Diencephalon (tissue), 1 donor: ENCODE results near the gene OTC. TPM values are rescaled to one million over a fixed set of nuclear protein-coding genes. Genes with fewer than 3 reads are reported as not detected.

Experiments
- small RNA-seq: library from RNA; depleted of rRNA; stranded (forward); fragments of <200 nt; gene quantifications from one replicate; pipeline ENCODE3, GENCODE V24; 2014
- total RNA-seq: library from RNA; depleted of rRNA; stranded (reverse); fragments of >200 nt; gene quantifications from one replicate; pipeline ENCODE4 v1.2.3, GENCODE V29; 2014

Gene OTC
- total RNA-seq, result 0.23 TPM

GRCh38 chrX:38352362-38352761 lies at the start of gene OTC:
Gene OTC, plus strand, starts transcription at chrX:38352604. Its CDS starts 93 bp downstream, at chrX:38352697.

GRCh38 chrX:38327007-38327774 lies 25.2 kb upstream of the OTC start, which contains the start of gene RPGR:
Gene RPGR, minus strand, starts transcription at chrX:38327509. Its CDS starts 142 bp downstream, at chrX:38327367.

Small RNA genes within 50 kb of the gene (small RNA-seq; reads per million reads assigned to genes)
- gene RF00322, result not detected

Other genes with a start within 250 kb of the OTC start
- 5.3 TPM for gene SRPX, start 131.7 kb upstream of the OTC start, total RNA-seq
- gene RPGR, start 25.1 kb upstream of the OTC start, total RNA-seq, result 17.3 TPM
- 141 TPM for gene TSPAN7, start 208.9 kb downstream of the OTC start, total RNA-seq